Stimulated activated CD4-positive, alpha-beta T cell treated with anti-CD3 and anti-CD28 coated beads, Interleukin-12 subunit alpha, Interleukin-12 subunit beta, amount 100 ng/mL, for 4 hours (primary cell): Measurements from ENCODE around the gene LINC01488.

Experiments used
- DNase-seq: peaks from one replicate; pipeline ENCODE4 v3.0.0-alpha.2; 2020

LINC01488 gene

DNA sequence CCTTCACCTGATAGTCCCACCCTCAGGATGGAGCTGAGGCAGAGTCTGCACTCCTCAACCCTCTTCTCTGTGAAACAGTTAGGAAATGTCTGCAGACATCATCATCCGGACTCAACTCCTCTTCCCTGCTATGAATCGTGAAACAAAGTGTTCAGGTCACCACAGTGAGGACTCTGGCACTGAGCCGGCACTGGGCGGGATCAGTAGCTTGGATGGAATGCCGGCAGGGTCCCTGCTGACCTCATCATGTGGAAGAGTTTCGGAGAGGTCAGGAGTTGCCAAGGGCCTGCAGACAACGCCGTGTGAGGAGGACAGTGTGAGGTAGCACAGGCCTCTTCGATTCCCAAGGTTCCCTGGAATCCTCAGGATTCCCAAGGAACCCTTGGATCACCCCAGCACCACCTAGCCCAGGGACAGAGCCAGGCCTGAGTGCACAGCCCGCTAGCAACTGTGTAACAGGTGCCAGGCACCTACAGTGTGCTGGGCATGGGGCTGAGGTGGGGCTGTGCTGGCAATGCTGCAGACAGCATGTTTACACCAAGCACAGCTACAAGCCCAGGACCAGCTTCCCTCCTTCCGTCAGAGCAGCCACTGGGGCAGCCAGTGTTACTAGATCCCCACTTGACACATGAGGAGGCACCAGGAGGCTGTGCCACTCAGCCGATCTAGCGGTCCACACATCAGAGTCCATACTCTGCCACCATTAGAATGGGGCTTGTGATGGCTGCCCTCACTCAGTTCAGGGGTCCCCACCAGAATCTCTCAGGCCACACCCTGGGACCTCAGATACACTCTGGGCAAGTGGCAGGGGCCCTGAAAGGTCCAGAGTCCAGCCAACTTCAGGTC lies 693 bp upstream of the LINC01488 start:
- DNase-seq = no peak

DNA sequence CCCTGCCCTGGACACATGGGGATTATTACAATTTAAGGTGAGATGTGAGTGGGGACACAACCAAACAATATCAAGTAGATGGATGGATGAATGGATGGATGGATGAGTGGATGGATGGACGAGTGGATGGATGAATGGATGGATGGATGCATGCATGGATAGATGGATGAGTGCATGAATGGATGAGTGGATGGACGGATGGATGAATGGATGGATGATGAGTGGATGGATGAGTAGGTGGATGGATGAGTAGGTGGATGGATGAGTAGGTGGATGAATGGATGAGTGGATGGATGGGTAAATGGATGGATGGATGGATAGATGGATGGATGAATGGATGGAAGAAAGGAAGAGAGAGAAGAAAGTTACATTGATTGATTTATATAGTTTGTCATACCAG lies 859 bp downstream of the LINC01488 start:
- DNase-seq = no peak

DNA sequence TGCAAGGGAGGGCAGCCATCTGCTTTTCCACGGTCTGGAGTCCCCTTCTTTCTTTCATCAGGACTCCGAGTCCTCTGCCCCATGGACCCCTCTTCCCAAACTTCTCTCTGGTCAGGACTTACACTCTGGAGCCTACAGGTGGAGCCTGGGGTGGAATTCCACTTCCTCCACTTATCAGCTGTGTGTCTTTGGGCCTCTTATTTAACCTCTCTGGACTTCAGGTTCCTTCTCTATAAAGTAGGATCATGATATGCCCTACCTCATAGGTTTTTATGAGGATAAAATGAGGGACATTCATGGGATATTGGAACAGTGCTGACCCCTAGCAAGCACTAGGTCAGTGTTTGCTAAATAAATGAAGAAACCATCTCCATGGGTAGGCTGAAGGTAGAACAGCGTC lies 1.7 kb downstream of the LINC01488 start:
- no peak for DNase-seq

DNA sequence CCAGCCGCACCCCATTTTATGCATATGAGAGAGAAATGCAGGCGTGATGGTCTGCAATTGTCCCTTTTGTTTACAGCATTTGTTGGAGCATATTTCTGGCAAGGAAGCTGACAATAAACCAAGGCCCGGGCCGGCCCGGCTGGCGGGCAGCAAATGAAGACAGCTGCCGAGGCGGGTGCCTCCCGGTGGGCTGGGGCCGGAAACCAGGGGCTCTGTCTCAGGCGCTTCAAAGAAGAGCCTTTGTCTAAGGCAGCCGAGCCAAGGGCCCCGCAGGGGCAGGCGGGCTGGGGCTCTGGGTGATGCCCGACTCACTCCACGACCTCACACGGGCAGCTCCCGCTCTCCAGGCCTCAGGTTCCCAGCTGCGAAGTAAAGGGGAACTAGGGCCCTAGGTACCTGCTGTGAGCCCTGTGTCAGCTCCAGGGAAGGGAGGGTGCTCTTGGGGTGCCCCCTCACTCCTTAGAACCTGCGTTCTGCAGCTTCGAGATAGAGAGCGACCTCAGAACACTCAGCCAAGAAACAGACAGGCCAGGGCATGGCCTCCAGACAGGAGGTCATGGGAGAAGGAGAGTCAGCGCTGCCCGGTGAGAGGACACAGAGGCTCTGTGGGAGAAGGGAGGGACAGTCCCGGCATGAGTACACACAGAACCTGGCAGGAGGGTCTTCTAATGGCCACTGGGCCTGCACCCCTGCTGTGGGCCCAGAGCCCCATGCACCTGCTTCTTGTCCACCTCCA lies 2.4 kb downstream of the LINC01488 start:
- DNase-seq = no peak

DNA sequence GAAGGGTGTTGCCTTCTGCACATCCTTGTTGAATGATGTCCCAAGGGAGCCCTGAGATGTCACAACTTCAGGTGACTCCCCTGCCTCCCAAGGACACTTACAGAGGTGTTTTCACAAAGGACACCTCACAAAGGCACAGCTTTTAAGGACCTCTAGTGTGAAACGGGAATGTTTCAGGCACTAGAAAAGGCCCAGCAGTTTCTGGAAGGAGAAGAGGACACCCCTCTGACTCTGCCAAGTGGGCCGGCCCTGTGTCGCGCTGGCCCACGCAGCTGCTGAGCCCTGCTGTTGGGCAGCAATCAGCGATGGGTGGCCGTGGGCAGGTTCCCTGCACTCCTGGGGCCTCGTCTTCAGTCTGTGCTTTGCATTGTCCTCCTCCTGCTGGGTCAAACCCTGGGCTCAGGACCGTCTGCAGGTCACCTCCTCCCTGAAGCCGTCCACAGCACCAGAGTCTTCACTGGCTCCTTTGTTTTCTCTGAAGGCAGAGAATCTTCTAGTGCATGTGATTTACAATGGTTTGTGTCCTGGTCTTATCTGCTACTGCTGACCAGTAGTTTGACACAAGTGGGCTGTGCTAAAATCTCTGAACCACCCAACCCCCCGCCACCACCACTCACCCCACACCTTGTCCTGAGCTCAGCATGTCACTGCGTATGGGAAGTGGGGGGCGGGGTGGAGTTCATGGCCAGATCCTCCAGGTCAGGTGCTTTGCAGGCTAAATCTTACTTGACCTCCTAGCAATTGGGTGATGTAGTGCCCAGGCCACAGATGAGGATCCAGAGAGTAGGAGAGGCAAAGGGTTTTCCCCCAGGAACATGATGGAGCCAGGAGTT lies 3.2 kb downstream of the LINC01488 start:
- DNase-seq = no peak

DNA sequence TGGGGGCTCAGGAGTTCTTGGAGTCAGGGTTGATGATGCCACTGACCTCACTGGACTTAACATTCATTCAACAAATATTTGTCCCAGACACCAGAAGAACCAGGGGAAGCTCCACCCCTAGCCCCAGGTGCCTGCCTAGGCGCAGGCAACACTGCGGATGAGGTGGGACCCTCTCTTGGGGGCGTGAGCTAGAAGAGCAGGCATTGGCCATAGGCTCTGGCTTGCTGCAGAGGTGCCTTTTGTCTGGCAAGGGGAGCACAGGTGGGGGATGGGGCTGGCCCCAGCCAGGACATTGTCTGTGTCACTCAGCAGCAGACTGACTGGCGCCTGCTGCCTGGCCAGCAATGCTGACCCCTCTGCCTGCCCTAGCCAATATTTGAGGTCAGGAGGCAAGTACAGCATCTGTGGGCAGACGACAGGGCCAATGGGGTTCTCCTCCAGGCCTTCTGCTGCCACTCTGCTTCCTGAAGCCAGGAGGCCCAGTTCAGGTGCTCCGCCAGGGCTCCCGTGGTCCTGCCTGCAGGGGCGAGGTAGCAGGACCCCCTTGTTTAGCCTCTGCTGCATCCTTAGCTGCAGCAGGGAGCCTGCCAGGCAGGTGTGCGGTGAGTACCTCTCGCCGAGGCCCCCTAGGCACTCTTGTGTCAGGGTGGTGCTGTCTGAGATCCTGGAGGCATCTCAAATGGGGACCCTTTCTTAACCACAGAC lies 4.0 kb downstream of the LINC01488 start:
- DNase-seq = no peak

DNA sequence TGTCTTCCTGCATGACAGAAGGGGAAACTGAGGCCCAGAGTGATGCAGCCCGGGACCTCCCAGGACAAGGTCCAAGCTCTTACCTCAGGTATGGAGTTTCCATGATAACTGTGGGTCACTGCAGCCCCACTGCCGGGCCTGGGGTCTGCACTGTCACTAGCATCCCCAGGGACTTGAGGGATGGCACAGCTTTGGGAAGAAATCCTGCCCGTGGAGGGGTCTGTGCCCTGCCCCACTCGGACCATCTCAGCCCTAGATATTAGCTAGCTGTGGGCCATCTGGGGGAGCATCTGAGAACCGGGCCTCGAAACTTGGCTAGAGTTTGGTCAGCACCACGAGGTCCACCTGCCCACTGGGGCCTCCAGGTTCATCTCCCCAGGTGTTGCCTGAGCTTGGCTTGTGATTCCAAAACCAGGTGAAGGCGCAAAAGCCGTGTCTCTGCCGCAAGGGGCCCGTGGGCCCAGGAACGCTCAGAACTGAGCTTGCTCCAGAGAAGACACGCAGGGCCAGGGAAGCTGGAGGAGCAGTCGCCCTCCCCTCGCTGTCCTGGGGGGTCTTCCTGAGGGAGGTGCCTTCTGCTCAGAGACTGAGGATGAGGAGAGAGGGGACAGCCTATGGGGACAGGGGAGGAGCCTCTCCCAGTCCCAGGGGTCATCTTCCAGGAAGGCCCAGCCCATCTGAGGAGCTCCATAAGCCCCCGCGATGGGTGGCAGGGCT lies 4.8 kb downstream of the LINC01488 start:
- DNase-seq = no peak

DNA sequence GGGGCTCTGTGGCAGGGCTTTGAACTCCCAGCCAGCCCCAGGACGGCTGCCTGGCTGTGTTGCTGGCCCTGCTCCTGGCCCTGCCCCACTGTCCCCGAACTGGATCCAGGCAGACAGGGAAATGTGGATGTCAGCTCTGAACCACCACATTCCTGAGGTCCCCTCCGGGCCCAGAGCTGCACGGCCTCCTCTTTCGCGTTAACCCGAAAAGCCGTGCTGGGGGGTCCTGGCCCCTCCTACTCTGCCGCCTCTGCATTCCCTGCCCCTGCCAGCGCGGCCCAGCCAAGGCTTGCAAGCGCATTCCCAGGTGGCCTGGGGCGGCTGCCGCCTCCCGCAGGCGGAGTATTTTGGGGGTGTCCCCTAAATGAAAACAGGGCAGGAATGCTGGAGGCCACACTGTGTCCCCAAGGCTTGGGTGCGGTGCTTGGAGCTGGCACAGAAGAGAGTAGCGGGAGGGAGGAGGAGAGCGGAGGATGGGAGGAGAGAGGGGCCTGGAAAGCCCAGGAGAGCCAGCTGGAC lies 5.4 kb downstream of the LINC01488 start:
- no peak for DNase-seq

DNA sequence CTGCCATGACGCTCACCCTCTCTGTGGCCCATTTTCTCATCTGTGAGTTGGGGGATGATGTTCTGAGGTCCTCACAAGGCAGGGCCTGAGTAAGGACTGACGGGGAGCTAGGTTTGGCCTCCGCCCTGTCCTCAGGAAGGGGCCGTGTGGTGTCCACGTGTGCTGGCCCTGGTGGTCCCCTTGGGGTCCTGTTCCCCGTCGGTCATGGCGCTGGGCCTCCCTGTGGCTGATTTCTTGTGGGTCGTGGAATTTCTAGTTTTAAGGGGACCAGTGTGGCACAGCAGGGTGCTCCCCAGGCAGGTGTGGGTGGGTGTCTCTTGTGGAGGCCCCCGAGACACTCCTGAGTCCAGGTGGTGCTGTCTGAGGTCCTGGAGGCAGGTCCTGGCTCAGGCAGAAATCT lies 5.9 kb downstream of the LINC01488 start:
- no peak for DNase-seq

DNA sequence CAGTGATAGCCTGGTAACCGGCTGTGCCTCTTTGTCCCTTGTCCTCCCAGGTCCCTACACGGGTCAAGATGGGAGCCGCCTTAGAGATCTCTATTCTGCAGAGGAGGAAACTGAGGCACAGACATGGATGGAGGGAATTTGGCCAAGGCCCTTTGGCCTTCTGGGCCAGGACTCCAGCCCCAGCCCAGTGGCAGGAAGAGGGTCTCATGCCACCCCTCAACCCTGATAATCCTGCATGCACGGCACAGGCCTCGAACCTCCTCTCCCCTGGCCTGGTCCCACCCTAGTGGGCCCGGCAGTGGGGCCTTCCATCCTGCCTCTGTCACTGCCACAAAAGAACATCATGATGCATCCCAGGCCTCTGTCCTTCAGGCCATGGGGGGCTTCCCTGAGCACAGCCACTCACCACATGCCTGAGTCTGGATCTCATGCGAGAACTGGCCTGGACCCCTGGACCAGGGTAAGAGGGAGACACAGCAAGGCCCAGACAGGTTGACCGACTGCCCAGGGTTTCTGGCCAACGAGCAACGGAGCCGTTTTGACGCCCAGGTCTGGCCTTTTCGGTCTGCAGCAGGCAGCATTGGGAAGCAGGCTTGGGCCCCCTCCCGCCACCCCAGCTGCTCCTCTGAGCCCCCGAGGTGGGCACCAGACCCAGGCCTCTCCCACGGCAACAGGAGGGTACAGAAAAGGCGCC lies 6.5 kb downstream of the LINC01488 start:
- no peak for DNase-seq

DNA sequence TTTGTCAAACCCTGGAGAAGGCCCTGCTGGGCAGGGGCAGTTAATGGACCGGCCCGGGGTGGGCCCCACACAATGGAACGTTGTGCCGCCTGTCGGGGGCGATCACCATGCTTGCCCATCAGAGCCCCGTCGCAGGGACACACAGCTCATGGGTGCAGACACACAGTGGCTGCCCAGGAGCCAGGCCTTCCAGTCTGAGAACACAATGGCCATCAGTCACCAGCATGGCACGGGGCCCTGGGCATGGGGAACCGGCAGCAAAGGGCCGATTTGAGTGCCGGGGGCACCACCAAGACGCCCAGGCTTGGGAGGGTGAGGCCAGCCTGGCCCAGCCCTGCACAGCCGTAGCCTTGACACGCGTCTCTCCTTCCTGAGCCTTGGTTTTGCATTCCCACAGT lies 7.1 kb downstream of the LINC01488 start:
- no peak for DNase-seq

DNA sequence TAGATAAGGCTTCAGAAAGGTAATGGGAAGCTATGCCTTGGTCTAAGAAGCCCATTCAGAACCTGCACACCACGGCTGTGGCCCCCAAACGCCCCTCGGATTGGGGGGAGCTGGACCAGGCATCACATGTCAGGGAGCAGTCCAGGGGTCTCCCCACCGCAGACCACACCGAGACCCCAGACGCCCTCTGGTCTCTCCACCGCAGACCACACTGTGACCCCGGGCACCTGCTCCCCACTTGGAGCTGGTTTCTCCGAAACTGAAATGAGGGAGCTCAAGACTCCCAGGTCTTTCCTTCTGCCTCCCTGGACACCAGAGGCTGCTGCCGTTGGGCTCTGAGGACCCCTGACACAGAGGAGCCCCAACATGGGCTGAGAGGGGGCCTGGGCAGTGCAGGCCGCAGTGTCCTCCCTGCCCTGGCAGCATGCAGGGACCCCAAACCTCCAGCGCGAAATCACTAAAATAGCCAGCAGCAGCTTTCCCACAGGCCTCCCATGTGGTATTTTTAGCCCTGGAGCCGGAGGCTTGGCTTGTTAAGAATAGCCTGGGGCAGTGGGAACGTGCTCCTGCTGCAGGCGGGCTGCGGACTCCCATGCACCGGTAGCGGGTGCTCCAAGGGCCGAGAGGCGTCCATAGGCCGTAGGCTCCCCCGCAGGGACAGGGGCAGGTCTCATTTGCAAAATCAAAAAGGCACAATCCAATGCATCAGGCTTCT lies 7.7 kb downstream of the LINC01488 start:
- no peak for DNase-seq

DNA sequence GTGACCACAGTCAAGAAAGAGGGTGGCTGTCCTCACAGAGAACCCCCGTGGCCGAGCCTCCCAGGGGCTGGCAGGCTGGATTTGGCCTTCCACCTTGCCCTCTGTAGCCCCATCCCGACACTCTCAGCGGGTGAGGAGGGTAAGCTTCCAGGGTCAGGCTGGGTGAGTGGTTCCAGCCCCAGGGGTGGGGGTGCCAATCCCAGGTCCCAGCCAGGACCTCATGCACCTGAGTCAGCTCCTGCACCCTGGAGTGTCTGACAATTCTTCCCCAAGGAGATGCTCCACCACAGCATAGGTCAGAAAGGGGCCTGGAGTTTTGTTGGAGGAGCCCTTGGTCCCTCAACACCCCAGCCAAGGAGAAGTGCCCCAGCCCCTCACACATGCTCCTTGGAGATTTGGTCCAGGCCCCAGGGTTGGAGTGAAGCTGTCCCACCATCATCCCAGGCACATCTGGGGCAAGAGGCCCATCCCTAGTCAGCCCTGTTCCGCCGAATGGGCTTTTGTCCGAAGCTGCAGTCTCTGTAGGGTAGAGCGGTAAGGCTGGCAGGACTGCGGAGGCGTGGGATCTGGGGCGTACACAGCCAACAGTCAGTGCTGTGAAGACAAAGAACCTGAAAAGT lies 8.4 kb downstream of the LINC01488 start:
- DNase-seq = no peak

DNA sequence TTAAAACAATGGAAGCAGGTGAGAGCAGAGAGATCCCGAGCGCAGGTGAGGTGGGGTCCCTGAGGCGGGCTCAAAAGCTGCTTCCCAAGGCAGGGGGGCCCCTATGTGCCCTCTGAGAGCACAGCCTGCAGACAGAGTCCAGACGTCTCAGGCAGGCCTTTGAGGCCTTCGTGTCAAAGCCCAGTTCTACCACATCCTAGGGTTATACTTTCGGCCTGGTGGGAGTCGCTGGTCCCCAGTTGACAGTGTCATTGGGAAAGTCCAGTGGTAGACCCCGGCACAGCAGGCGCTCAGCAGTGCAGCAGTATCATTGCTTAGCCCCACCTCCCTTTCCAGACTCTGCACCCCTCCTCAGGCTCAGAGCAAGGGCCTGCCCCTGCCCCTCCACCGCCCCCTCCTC lies 9.1 kb downstream of the LINC01488 start:
- DNase-seq = no peak

DNA sequence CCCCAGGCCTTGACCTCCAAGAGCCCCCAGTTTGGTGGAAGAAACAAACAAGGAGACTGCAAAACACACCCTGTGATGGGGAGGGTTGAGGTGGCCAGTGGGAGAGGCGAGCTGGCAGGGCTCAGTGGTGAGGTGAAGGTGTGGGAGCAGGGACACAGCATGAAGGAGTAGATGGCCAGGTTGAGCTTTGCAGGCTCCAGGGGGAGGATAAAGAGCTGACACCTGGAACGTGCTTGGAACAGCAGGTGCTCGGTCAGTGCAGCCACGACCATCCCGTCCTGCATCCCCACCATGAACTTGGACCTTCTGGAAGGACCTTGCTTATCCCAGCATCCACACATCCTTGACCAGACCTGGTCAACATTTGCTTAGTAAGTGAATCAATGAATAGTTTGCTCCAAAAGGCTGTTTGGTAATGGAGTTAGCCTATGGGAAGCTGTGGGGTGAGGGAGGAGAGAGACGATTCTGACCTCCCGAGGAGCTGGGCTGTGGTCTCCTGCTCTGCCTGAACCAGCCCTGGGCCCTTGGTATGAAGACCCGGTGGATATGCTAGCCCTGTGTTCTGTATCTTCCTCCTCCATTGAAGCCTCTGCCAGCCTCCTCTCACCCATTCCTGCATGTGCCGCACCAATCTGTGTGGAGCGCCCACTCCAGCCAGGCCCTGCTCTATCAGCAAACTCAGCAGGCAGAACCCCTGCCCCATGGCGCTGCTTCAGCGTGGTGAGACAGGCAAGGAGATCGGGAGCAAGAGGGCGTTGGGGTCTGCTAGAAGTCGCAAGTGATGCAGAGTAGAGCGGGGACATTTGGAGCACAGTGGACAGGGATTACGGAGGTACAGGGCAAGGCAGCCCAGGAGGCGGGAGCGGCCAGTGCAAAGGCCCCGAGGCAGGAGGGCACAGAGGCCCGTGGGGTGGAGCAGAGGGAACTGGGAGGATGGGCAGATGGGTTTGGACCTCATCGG lies 9.9 kb downstream of the LINC01488 start:
- DNase-seq = no peak

DNA sequence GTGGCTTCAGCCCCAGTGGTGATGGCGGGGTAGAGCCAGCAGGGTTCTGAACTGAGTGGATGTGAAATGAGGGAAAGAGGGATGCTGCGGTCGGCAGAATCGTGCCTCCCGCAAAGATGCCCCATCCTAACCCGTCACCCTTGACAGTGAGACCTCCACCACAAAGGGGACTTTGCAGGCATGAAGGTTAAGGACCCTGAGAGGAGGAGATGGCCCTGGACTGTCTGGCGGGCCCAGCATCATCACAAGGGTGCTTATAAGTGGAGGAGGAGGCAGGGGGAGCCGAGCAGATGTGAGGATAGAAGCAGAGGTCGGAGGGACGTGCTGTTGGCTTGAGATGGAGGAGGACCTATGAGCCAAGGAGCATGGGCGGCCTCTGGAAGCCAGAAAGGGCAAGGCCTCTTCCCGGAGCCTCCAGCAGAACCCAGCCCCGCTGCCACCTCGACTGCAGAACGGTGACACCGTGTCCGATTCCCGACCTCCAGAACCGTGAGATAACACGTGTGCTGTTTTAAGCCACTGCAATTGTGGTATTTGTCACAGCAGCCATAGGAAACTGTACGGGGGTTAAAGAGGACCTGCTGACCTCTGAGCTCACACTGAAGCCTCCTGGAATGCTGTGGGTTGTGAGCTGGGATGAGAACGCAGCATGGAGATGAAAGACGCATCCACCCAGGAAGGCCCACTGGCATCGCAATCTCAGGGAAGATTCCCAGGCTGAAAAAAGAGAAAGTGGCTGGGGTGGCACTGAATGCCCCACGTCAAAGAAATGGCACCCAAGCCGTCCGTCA lies 10.9 kb downstream of the LINC01488 start:
- no peak for DNase-seq

DNA sequence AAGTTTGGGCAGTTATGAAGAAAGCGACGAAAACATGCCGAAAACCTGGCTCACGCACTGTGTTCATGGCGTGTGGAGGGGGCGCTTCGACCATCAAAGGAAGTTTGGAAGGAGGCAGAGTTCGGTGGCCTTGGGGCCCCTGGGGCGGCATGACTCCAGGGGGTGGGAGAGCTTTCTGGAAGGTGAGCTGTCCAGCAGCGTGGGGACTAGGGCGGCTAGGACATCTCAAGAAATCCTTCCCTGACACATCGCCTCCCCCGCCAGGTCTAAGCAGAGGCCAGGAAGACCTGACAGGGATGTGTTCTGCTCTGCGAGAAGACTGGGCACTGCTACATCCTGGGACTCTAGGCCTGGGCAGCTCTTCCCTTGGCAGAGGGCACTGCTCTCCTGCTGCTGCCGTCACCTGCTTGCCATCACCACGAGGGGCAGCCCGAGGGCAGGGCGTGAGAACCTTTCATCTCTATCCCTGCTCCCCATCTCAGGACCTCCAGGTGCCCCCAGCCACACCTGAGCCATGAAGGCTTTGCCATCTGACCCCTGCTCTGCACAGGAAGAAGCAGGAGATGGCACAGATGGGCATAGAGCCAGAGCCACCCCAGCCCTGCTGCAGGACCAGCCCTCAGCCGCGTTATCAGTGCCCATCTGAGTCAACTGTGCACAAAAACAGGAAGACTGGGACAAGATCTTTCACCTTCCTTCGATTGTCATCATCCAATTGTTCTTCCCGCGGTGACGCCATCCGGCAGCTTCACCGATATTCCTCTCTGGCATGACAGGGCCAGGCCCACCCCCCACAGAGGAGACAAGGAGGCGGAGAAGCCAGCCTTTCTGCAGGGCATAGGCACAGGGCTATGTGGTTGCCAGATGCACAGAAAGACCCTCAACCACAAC lies 12.7 kb downstream of the LINC01488 start:
- DNase-seq = no peak
